Hematopoietic multipotent progenitor cell treated with erythropoietin and hydrocortisone succinate and interleukin-3 and kit ligand, for 4 days (in vitro differentiated cells): Measurements from ENCODE around the gene SH2D1B.
"Not testable (repeated sequence)": the region's sequence is repeated elsewhere in the genome, so short reads cannot be mapped to it uniquely, and the experiment has no call there.

ENCODE experiments used
- DNase-seq: peaks from one replicate; pipeline ENCODE4 v3.0.0-alpha.2; 2015

Gene SH2D1B

DNA sequence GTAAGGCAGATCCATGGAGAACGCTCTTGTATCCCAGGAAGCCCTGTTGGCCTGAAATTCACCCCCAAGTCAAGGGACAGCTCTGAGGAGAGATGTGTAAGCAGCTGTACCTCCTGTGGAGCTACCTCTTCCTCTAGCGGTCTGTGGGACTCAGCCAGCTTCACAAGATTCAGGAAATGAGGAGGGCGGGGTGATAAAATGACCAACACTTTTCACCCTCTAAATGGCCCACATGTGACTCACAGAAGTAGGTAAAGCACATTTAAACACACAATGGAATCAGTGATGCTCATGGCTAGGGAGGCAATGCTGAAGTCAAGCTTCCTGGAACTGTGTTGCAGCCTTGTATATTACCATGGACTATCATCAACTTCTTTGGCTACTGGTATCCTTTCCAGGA lies at the start of gene SH2D1B:
Gene SH2D1B (minus strand): TSS at position 135 of the 400 bp plus-strand sequence. CDS start 120 bp downstream, at position 15.
- no peak for DNase-seq

DNA sequence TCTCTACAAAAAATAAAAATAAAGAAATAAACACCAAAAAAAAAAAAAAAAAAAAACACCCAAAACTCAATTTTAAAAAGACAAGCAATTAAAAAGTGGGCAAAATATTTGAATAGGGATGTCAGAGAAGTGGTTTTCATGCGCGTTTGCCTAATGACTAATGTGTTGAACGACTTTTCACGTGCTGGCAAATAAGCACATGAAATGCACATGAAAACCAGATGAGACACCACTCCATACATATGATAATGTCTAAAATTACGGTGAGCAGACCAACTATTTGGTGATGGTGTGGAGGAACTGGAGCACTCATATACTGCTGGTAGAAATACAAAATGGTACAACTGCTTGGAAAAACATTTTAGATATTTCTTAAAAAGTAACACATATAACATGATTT lies 46.3 kb upstream of the SH2D1B start:
- no peak for DNase-seq

GRCh38 chr1:162456323-162456722 lies 44.4 kb upstream of the SH2D1B start:
- DNase-seq = peak; percentile 34

DNA sequence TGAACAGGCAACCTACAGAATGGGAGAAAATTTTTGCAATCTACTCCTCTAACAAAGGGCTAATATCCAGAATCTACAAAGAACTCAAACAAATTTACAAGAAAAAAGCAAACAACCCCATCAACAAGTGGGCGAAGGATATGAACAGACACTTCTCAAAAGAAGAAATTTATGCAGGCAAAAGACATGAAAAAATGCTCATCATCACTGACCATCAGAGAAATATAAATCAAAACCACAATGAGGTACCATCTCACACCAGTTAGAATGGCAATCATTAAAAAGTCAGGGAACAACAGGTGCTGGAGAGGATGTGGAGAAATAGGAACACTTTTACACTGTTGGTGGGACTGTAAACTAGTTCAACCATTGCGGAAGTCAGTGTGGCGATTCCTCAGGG lies 42.4 kb upstream of the SH2D1B start:
- DNase-seq = not testable (repeated sequence)

GRCh38 chr1:162446946-162447345 lies 35.0 kb upstream of the SH2D1B start:
- peak; percentile 65 for DNase-seq

GRCh38 chr1:162444903-162445302 lies 33.0 kb upstream of the SH2D1B start:
- peak; percentile 28 for DNase-seq

- not testable (repeated sequence) for DNase-seq
Observed at GRCh38 chr1:162432977-162433713, 21.2 kb upstream of the SH2D1B start.

DNA sequence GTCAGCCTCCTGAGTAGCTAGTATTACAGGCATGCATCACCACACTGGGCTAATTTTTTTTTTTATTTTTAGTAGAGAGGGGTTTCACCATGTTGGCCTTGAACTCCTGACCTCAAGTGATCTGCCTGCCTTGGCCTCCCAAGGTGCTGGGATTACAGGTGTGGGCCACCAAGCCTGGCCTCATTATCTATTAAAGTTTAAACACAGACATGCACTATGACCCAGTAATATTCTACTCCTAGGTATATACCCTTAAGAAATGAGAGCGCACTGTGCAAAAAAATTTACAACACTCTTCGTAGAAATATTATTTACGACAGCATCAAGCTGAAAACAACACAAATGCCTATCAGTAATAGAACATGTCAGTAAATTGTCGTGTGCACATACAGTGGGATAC lies 18.6 kb upstream of the SH2D1B start:
- DNase-seq = no peak

DNA sequence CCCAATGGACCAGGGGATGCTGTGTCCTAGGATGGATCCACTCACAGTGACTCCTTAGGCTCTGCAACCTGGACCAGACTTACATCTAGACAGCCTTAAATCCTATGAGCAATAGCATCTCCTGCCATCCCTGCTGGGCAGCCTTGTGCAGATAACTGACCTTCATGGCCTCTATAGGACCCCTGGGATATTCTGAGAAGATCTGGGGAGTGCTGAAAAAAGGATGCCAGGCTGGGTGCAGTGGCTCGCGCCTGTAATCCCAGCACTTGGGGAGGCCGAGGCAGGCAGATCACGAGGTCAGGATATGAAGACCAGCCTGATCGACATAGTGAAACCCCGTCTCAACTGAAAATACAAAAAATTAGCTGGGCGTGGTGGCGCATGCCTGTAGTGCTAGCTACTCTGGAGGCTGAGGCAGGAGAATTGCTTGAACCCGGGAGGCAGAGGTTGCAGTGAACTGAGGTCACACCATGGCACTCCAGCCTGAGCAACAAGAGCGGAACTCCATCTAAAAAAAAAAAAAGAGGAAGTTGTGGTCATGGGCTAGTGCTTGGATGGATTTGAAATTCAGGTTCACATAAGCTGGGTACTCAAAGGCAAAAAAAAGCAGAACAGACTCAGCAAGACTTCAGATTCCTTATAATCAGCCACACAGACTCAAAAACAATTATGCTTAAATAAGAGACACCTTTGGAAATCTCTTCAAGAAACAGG lies 10.9 kb upstream of the SH2D1B start:
- DNase-seq = peak; percentile 93

GRCh38 chr1:162421258-162422164 lies 9.6 kb upstream of the SH2D1B start:
- DNase-seq = peak; percentile 8

GRCh38 chr1:162420120-162420519 lies 8.2 kb upstream of the SH2D1B start:
- no peak for DNase-seq

GRCh38 chr1:162419450-162419931 lies 7.6 kb upstream of the SH2D1B start:
- not testable (repeated sequence) for DNase-seq

GRCh38 chr1:162418584-162418983 lies 6.6 kb upstream of the SH2D1B start:
- peak; percentile 29 for DNase-seq

- no peak for DNase-seq
Observed at GRCh38 chr1:162417650-162418049, 5.7 kb upstream of the SH2D1B start.

- no peak for DNase-seq
Observed at GRCh38 chr1:162416909-162417308, 5.0 kb upstream of the SH2D1B start.

DNA sequence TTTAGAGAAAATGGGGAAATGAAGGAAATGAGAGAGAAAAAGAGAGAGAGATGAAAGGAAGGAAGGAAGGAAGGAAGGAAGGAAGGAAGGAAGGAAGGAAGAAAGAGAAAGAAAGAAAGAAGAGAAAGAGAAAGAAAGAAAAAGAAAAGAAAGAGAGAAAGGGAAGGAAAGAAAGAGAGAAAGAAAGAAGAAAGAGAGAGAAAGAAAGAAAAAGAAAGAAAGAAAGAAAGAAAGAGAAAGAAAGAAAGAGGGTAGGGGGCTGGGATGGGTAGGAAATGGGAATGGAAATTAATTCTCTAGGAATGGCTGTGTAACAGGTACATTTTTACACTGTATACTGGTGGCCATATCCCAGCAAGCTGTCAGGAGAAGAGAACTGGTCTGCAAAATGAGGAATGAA lies 4.3 kb upstream of the SH2D1B start:
- no peak for DNase-seq

DNA sequence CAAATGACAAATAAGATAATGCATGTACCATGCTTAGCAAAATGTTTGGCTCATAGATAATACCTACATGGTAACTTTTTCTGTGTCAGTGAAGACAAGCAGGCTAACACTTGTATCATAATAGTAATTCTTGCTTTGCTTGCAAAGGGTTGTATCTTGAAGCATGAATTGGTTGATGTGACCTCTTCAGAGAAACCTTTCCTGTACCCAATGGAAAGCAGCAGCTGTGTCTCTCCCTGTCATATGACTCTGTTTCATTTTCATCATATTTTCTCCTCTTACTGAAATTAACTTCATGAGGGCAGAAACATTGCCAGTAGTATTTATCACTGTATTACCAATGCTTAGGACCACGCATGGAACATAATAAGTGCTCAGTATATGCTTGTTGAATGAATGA lies 4.4 kb downstream of the SH2D1B start:
- no peak for DNase-seq

- DNase-seq = no peak
Observed at GRCh38 chr1:162406811-162407210, 5.1 kb downstream of the SH2D1B start.

- DNase-seq = no peak
Observed at GRCh38 chr1:162405800-162406199, 6.1 kb downstream of the SH2D1B start.

DNA sequence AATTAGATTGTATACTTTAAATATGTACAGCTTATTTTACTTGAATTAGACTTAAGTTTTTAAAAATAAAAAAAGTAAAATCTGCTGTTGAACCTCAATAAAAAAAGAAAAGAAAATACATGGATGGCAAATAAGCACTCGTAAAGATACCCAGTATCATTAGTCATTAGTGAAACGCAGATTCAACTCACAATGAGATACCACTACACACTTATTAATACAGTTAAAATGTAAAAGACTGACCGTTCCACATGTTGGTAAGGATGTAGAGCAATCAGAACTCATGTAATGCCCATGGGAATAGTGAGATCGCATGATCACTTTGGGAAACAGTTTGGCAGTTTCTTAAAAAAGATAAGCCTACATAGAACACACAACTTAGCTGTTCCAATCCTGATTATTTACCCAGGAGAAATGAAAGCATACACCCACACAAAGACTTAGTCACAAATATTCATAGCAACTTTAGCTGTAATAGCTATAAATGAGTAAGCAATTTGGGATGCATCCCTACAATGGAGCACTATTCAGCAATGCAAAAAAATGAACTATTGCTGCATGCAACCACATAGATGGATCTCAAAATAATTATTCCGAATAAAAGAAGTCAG lies 7.3 kb downstream of the SH2D1B start:
- DNase-seq = no peak

- DNase-seq = no peak
Observed at GRCh38 chr1:162400790-162401355, 11.1 kb downstream of the SH2D1B start.

DNA sequence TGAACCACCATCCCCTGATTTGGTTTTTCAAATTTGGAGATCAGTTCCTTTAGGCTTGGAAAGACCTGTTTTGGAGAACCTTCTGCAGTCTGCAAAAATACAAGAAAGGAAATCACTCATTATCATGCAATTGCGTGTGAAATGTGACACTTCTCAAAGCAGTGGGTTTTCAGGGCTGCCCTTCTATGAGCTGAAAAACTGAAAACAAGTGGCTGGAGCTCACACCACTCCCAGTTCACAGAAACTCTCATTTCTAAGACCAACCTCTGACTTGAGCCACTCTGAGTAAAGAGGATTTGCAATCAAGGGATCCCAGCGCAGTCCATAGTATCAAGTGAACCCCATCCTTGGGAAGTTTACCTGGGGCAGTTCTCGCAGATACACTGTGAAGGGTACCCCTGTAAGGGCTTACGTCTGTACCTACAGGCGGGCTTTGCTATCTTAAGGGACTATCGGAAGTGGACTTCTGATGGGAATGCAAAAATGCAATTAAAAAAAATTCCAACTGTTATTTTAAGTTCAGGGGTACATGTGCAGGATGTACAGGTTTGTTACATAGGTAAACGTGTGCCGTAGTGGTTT lies 12.8 kb downstream of the SH2D1B start:
- no peak for DNase-seq
